ENCODE results near the gene PRDM16.

PRDM16 gene

GRCh38 chr1:3417082-3417739 is 348.2 kb downstream of the PRDM16 start:
- no peak for DNase-seq (ENCODE audit: low spot score)

GRCh38 chr1:3417934-3418333 is 348.9 kb downstream of the PRDM16 start:
- no peak for DNase-seq (ENCODE audit: low spot score)

- no peak for DNase-seq (ENCODE audit: low spot score)
These were observed 349.6 kb downstream of the PRDM16 start for GRCh38 chr1:3418600-3418999.

GRCh38 chr1:3419415-3420204 is 350.6 kb downstream of the PRDM16 start:
- DNase-seq (ENCODE audit: low spot score), result no peak

GRCh38 chr1:3420218-3420951 is 351.4 kb downstream of the PRDM16 start:
- no peak for DNase-seq (ENCODE audit: low spot score)

- no peak for DNase-seq (ENCODE audit: low spot score)
These were observed 353.6 kb downstream of the PRDM16 start for GRCh38 chr1:3422638-3423037.

- DNase-seq (ENCODE audit: low spot score), result no peak
These were observed 354.3 kb downstream of the PRDM16 start for GRCh38 chr1:3423245-3423829.

- DNase-seq (ENCODE audit: low spot score), result no peak
These were observed 355.1 kb downstream of the PRDM16 start for GRCh38 chr1:3423896-3424611.

GRCh38 chr1:3425486-3426215 is 356.6 kb downstream of the PRDM16 start:
- DNase-seq (ENCODE audit: low spot score), result no peak

- no peak for DNase-seq (ENCODE audit: low spot score)
These were observed 358.0 kb downstream of the PRDM16 start for GRCh38 chr1:3426956-3427535.

- no peak for DNase-seq (ENCODE audit: low spot score)
These were observed 359.0 kb downstream of the PRDM16 start for GRCh38 chr1:3427711-3428704.

- no peak for DNase-seq (ENCODE audit: low spot score)
These were observed 359.9 kb downstream of the PRDM16 start for GRCh38 chr1:3428899-3429298.

GRCh38 chr1:3429320-3429719 is 360.3 kb downstream of the PRDM16 start:
- DNase-seq (ENCODE audit: low spot score), result no peak

- DNase-seq (ENCODE audit: low spot score), result no peak
These were observed 360.8 kb downstream of the PRDM16 start for GRCh38 chr1:3429766-3430165.

- no peak for DNase-seq (ENCODE audit: low spot score)
These were observed 361.4 kb downstream of the PRDM16 start for GRCh38 chr1:3430406-3430805.

- no peak for DNase-seq (ENCODE audit: low spot score)
These were observed 361.8 kb downstream of the PRDM16 start for GRCh38 chr1:3430820-3431219.

- DNase-seq (ENCODE audit: low spot score), result no peak
These were observed 362.3 kb downstream of the PRDM16 start for GRCh38 chr1:3431266-3431665.

- DNase-seq (ENCODE audit: low spot score), result no peak
These were observed 362.7 kb downstream of the PRDM16 start for GRCh38 chr1:3431686-3432085.

- no peak for DNase-seq (ENCODE audit: low spot score)
These were observed 363.3 kb downstream of the PRDM16 start for GRCh38 chr1:3432306-3432705.

GRCh38 chr1:3433076-3433475 is 364.1 kb downstream of the PRDM16 start:
- no peak for DNase-seq (ENCODE audit: low spot score)
